CD1c-positive myeloid dendritic cell (primary cell): ENCODE data around the gene SUPT3H.

Source experiments
- DNase-seq: peaks from one replicate; pipeline ENCODE4 v3.0.0-alpha.2; 2016; ENCODE audit errors: extremely low spot score

Gene SUPT3H

GRCh38 chr6:44841829-44842228 lies 535.9 kb downstream of the SUPT3H start:
- DNase-seq, result no peak

- no peak for DNase-seq
These were observed 540.0 kb downstream of the SUPT3H start for GRCh38 chr6:44837741-44838140.

GRCh38 chr6:44837255-44837654 lies 540.5 kb downstream of the SUPT3H start:
- DNase-seq, result peak; percentile 32

- no peak for DNase-seq
These were observed 544.5 kb downstream of the SUPT3H start for GRCh38 chr6:44833248-44833647.

- DNase-seq, result no peak
These were observed 546.6 kb downstream of the SUPT3H start for GRCh38 chr6:44831002-44831610.

GRCh38 chr6:44829836-44830235 lies 547.9 kb downstream of the SUPT3H start:
- no peak for DNase-seq

GRCh38 chr6:44828780-44829179 lies 549.0 kb downstream of the SUPT3H start:
- DNase-seq, result peak; percentile 38

- no peak for DNase-seq
These were observed 551.6 kb downstream of the SUPT3H start for GRCh38 chr6:44826025-44826676.

- no peak for DNase-seq
These were observed 552.5 kb downstream of the SUPT3H start for GRCh38 chr6:44825273-44825672.

GRCh38 chr6:44824567-44824966 lies 553.2 kb downstream of the SUPT3H start:
- no peak for DNase-seq

GRCh38 chr6:44820759-44821158 lies 557.0 kb downstream of the SUPT3H start:
- DNase-seq, result no peak

- DNase-seq, result no peak
These were observed 557.4 kb downstream of the SUPT3H start for GRCh38 chr6:44820321-44820720.

GRCh38 chr6:44811456-44811855 lies 566.3 kb downstream of the SUPT3H start:
- no peak for DNase-seq

- DNase-seq, result no peak
These were observed 568.5 kb downstream of the SUPT3H start for GRCh38 chr6:44809258-44809657.

GRCh38 chr6:44808148-44808547 lies 569.6 kb downstream of the SUPT3H start:
- no peak for DNase-seq

- no peak for DNase-seq
These were observed 571.1 kb downstream of the SUPT3H start for GRCh38 chr6:44806656-44807055.

GRCh38 chr6:44805238-44805846 lies 572.4 kb downstream of the SUPT3H start:
- DNase-seq, result no peak

GRCh38 chr6:44804546-44805159 lies 573.1 kb downstream of the SUPT3H start:
- DNase-seq, result no peak

- no peak for DNase-seq
These were observed 573.7 kb downstream of the SUPT3H start for GRCh38 chr6:44804016-44804415.

GRCh38 chr6:44800784-44801592 lies 576.7 kb downstream of the SUPT3H start:
- no peak for DNase-seq

- DNase-seq, result no peak
These were observed 577.5 kb downstream of the SUPT3H start for GRCh38 chr6:44800171-44800783.

- DNase-seq, result peak; percentile 18
These were observed 580.0 kb downstream of the SUPT3H start for GRCh38 chr6:44797746-44798145.
